HG03442 (cell line): Measurements from ENCODE around the gene SLC16A5.
A peak's percentile ranks its signal among the peaks of the same experiment; 100 is the strongest.
"Not testable (repeated sequence)": the region's sequence is repeated elsewhere in the genome, so short reads cannot be mapped to it uniquely, and the experiment has no call there.

Experiments
- ATAC-seq: cut with Tn5 transposase; IDR thresholded peaks from one replicate; pipeline ENCODE4 v1.9.1; 2021; ENCODE audit warnings: mild to moderate bottlenecking, moderate library complexity; ENCODE audit not compliant: unreplicated experiment

SLC16A5 gene

GRCh38 chr17:75087558-75088453 is at the start of gene SLC16A5:
Gene SLC16A5, plus strand, starts transcription at chr17:75087954. Its CDS starts 5,683 bp downstream, at chr17:75093637.
- ATAC-seq: no peak

- no peak for ATAC-seq
These were observed 48.5 kb upstream of the SLC16A5 start for GRCh38 chr17:75039238-75039637.

- ATAC-seq: no peak
These were observed 46.0 kb upstream of the SLC16A5 start for GRCh38 chr17:75041656-75042280.

GRCh38 chr17:75043789-75044188 is 44.0 kb upstream of the SLC16A5 start:
- ATAC-seq: not testable (repeated sequence)

- no peak for ATAC-seq
These were observed 43.0 kb upstream of the SLC16A5 start for GRCh38 chr17:75044716-75045115.

- not testable (repeated sequence) for ATAC-seq
These were observed 41.8 kb upstream of the SLC16A5 start for GRCh38 chr17:75045946-75046406.

GRCh38 chr17:75046407-75047289 is 41.1 kb upstream of the SLC16A5 start, which contains the start of the genes ATP5PD and KCTD2:
Gene ATP5PD, minus strand, starts transcription at chr17:75046969. Its CDS starts 4,319 bp downstream, at chr17:75042650.
Gene KCTD2, plus strand, starts transcription at chr17:75047225. Its CDS starts 26 bp downstream, at chr17:75047251.
- ATAC-seq: peak; percentile 92

GRCh38 chr17:75047398-75048098 is 40.2 kb upstream of the SLC16A5 start:
- peak; percentile 9 for ATAC-seq

- no peak for ATAC-seq
These were observed 39.4 kb upstream of the SLC16A5 start for GRCh38 chr17:75048249-75048878.

- ATAC-seq: no peak
These were observed 38.7 kb upstream of the SLC16A5 start for GRCh38 chr17:75049057-75049456.

GRCh38 chr17:75049706-75050105 is 38.0 kb upstream of the SLC16A5 start:
- no peak for ATAC-seq

- ATAC-seq: no peak
These were observed 35.8 kb upstream of the SLC16A5 start for GRCh38 chr17:75051941-75052340.

GRCh38 chr17:75059369-75060345 is 28.1 kb upstream of the SLC16A5 start:
- ATAC-seq: no peak

- no peak for ATAC-seq
These were observed 27.2 kb upstream of the SLC16A5 start for GRCh38 chr17:75060434-75061054.

GRCh38 chr17:75061055-75061438 is 26.7 kb upstream of the SLC16A5 start:
- ATAC-seq: no peak

- no peak for ATAC-seq
These were observed 26.1 kb upstream of the SLC16A5 start for GRCh38 chr17:75061618-75062017.

- ATAC-seq: no peak
These were observed 24.6 kb upstream of the SLC16A5 start for GRCh38 chr17:75063201-75063600.

- ATAC-seq: no peak
These were observed 24.1 kb upstream of the SLC16A5 start for GRCh38 chr17:75063626-75064025.
